NB4 (cell line): ENCODE data around the gene CHD9NB.

Experiments
- MYC ChIP-seq: IDR thresholded peaks from 2 replicates; pipeline ENCODE4 v1.6.1; 2011; ENCODE audit warnings: low read depth, low read length
- POLR2A ChIP-seq: IDR thresholded peaks from 2 replicates; pipeline ENCODE4 v1.6.1; 2011; ENCODE audit warnings: mild to moderate bottlenecking; ENCODE audit not compliant: insufficient read length; ENCODE audit errors: extremely low read depth
- TF ChIP-seq, protein P1 (sequence below): IDR thresholded peaks from one replicate; pipeline ENCODE4 v1.5.1; 2012; ENCODE audit warnings: low read depth, low read length
- TF ChIP-seq, protein P2 (sequence below): IDR thresholded peaks from 2 replicates; pipeline ENCODE4 v1.6.1; 2011; ENCODE audit warnings: low read depth, low read length

DNA sequence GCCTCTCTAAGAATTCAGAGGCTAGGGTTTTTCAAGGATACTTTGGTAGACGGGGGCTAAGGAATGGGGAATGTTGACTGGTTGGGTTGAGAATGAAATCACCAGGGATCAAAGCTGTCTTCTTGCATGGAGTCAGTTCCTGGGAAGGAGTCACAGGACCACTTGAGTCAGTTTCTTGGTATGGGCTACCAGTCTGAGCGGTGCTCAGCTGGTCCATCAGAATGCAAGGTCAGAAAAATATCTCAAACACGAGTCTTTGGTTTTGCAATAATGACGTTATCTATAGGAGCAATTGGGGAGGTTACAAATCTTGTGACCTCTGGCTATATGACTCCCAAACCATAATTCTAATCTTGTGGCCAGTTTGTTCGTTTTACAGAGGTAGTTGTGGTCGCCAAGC, 18.4 kb downstream of the CHD9NB start:
- TF ChIP-seq, protein P1, sequence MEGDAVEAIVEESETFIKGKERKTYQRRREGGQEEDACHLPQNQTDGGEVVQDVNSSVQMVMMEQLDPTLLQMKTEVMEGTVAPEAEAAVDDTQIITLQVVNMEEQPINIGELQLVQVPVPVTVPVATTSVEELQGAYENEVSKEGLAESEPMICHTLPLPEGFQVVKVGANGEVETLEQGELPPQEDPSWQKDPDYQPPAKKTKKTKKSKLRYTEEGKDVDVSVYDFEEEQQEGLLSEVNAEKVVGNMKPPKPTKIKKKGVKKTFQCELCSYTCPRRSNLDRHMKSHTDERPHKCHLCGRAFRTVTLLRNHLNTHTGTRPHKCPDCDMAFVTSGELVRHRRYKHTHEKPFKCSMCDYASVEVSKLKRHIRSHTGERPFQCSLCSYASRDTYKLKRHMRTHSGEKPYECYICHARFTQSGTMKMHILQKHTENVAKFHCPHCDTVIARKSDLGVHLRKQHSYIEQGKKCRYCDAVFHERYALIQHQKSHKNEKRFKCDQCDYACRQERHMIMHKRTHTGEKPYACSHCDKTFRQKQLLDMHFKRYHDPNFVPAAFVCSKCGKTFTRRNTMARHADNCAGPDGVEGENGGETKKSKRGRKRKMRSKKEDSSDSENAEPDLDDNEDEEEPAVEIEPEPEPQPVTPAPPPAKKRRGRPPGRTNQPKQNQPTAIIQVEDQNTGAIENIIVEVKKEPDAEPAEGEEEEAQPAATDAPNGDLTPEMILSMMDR: no peak
- TF ChIP-seq, protein P2, sequence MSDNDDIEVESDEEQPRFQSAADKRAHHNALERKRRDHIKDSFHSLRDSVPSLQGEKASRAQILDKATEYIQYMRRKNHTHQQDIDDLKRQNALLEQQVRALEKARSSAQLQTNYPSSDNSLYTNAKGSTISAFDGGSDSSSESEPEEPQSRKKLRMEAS: no peak
- TF ChIP-seq POLR2A (no peak), MYC (no peak)
